Epithelial cell of esophagus (primary cell): Measurements from ENCODE around the gene CHN2.

ENCODE experiments used
- DNase-seq: peaks from one replicate; pipeline ENCODE4 v3.0.0; 2010; ENCODE audit warnings: low read depth
- H3K4me3 ChIP-seq: 2 replicates; pipeline ENCODE4 v1.5.1; 2011; ENCODE audit warnings: mild to moderate bottlenecking, low read length, control low read depth
- CTCF ChIP-seq: IDR thresholded peaks from 2 replicates; pipeline ENCODE4 v1.5.1; 2011; ENCODE audit warnings: low read depth, mild to moderate bottlenecking, low read length, control low read depth, inconsistent platforms; ENCODE audit not compliant: insufficient read depth; ENCODE audit errors: missing control alignments

CHN2 gene

GRCh38 chr7:29468196-29468595, 273.6 kb downstream of the CHN2 start:
- no peak overlapping the region for H3K4me3 ChIP-seq
- TF ChIP-seq CTCF: no peak
- no peak for DNase-seq

- no peak for DNase-seq
- no peak overlapping the region for H3K4me3 ChIP-seq
- TF ChIP-seq CTCF: no peak
Measured at GRCh38 chr7:29469281-29469680, 274.7 kb downstream of the CHN2 start.

GRCh38 chr7:29469976-29470557, 275.5 kb downstream of the CHN2 start:
- no peak for TF ChIP-seq CTCF
- H3K4me3 ChIP-seq: no peak overlapping the region
- DNase-seq: no peak

GRCh38 chr7:29471444-29472138, 277.0 kb downstream of the CHN2 start:
- no peak overlapping the region for H3K4me3 ChIP-seq
- no peak for DNase-seq
- TF ChIP-seq CTCF: no peak

GRCh38 chr7:29476916-29477315, 282.3 kb downstream of the CHN2 start:
- TF ChIP-seq CTCF: no peak
- no peak overlapping the region for H3K4me3 ChIP-seq
- no peak for DNase-seq

GRCh38 chr7:29478226-29478625, 283.7 kb downstream of the CHN2 start:
- TF ChIP-seq CTCF: no peak
- no peak for DNase-seq
- no peak overlapping the region for H3K4me3 ChIP-seq
